GM18498 (cell line): Measurements from ENCODE around the gene EGLN3.

Source experiments
- ATAC-seq: cut with Tn5 transposase; IDR thresholded peaks from one replicate; pipeline ENCODE4 v1.9.1; 2021; ENCODE audit warnings: mild to moderate bottlenecking, moderate library complexity; ENCODE audit not compliant: unreplicated experiment

EGLN3 gene

GRCh38 chr14:33915682-33916081, 35.2 kb downstream of the EGLN3 start:
- ATAC-seq = no peak

GRCh38 chr14:33914676-33915516, 36.0 kb downstream of the EGLN3 start:
- no peak for ATAC-seq

- ATAC-seq = no peak
These were observed 39.8 kb downstream of the EGLN3 start for GRCh38 chr14:33911046-33911445.

GRCh38 chr14:33910435-33910834, 40.4 kb downstream of the EGLN3 start:
- no peak for ATAC-seq

GRCh38 chr14:33909380-33910084, 41.3 kb downstream of the EGLN3 start:
- no peak for ATAC-seq

GRCh38 chr14:33908540-33909223, 42.2 kb downstream of the EGLN3 start:
- no peak for ATAC-seq

GRCh38 chr14:33906968-33907367, 43.9 kb downstream of the EGLN3 start:
- no peak for ATAC-seq

GRCh38 chr14:33904609-33905008, 46.3 kb downstream of the EGLN3 start:
- ATAC-seq = no peak

GRCh38 chr14:33903369-33903768, 47.5 kb downstream of the EGLN3 start:
- no peak for ATAC-seq

- ATAC-seq = no peak
These were observed 48.5 kb downstream of the EGLN3 start for GRCh38 chr14:33902363-33902762.

GRCh38 chr14:33901426-33902155, 49.3 kb downstream of the EGLN3 start:
- ATAC-seq = no peak

GRCh38 chr14:33900706-33901105, 50.2 kb downstream of the EGLN3 start:
- no peak for ATAC-seq

GRCh38 chr14:33899723-33900341, 51.0 kb downstream of the EGLN3 start:
- ATAC-seq = no peak

GRCh38 chr14:33897878-33898535, 52.9 kb downstream of the EGLN3 start:
- no peak for ATAC-seq

- no peak for ATAC-seq
These were observed 53.5 kb downstream of the EGLN3 start for GRCh38 chr14:33897382-33897781.

- ATAC-seq = no peak
These were observed 56.5 kb downstream of the EGLN3 start for GRCh38 chr14:33894339-33894738.

- ATAC-seq = no peak
These were observed 59.2 kb downstream of the EGLN3 start for GRCh38 chr14:33891700-33892099.

GRCh38 chr14:33884916-33885315, 66.0 kb downstream of the EGLN3 start:
- no peak for ATAC-seq

GRCh38 chr14:33880330-33880729, 70.5 kb downstream of the EGLN3 start:
- ATAC-seq = no peak

GRCh38 chr14:33879684-33880286, 71.1 kb downstream of the EGLN3 start:
- no peak for ATAC-seq
